Astrocyte (in vitro differentiated cells and primary cell): ENCODE data around the gene AQP1. TPM values are rescaled to one million over a fixed set of nuclear protein-coding genes. Genes with fewer than 3 reads are reported as not detected.
A peak's percentile ranks its signal among the peaks of the same experiment; 100 is the strongest.

ENCODE experiments used
- DNase-seq: peaks from one replicate; pipeline ENCODE4 v3.0.0-alpha.2; 2010; ENCODE audit warnings: low read depth
- FAIRE-seq: peaks from 2 replicates; lab custom pipeline; 2011; peaks lifted over from hg19 to GRCh38; lab: Jason Lieb, UNC
- H2AFZ ChIP-seq: 2 replicates; pipeline ENCODE4 v1.6.0; 2012; ENCODE audit warnings: low read depth, low read length, inconsistent platforms
- H3K27ac ChIP-seq: 2 replicates; pipeline ENCODE4 v1.5.1; 2011; ENCODE audit warnings: low read depth, low read length, inconsistent platforms
- H3K27me3 ChIP-seq: 2 replicates; pipeline ENCODE4 v1.6.0; 2011; ENCODE audit warnings: low read length, inconsistent platforms; ENCODE audit not compliant: insufficient read depth
- H3K36me3 ChIP-seq: 2 replicates; pipeline ENCODE4 v1.5.1; 2011; ENCODE audit warnings: low read length, inconsistent platforms; ENCODE audit not compliant: insufficient read depth
- H3K4me1 ChIP-seq: 2 replicates; pipeline ENCODE4 v1.5.1; 2011; ENCODE audit warnings: low read length, inconsistent platforms; ENCODE audit not compliant: insufficient read depth
- H3K4me2 ChIP-seq: 2 replicates; pipeline ENCODE4 v1.6.0; 2012; ENCODE audit warnings: low read length, inconsistent platforms
- H3K4me3 ChIP-seq: 2 replicates; pipeline ENCODE4 v1.5.1; 2011; ENCODE audit warnings: low read depth, mild to moderate bottlenecking, low read length, inconsistent platforms; ENCODE audit not compliant: insufficient read depth
- H3K79me2 ChIP-seq: 2 replicates; pipeline ENCODE4 v1.6.0; 2012; ENCODE audit warnings: mild to moderate bottlenecking, low read length, inconsistent platforms; ENCODE audit not compliant: insufficient read depth
- H3K9ac ChIP-seq: 2 replicates; pipeline ENCODE4 v1.6.0; 2012; ENCODE audit warnings: mild to moderate bottlenecking, low read length, inconsistent platforms
- H3K9me3 ChIP-seq: 2 replicates; pipeline ENCODE4 v1.5.1; 2012; ENCODE audit warnings: low read depth, mild to moderate bottlenecking, low read length, inconsistent platforms; ENCODE audit not compliant: insufficient read depth
- H4K20me1 ChIP-seq: 2 replicates; pipeline ENCODE4 v1.6.0; 2012; ENCODE audit warnings: low read length, inconsistent platforms; ENCODE audit not compliant: insufficient read depth
- H3K27ac Mint-ChIP-seq: one replicate; pipeline ENCODE4 v1.8.0; 2021; ENCODE audit warnings: mild to moderate bottlenecking, mixed read lengths; ENCODE audit not compliant: unreplicated experiment
- H3K27me3 Mint-ChIP-seq: one replicate; pipeline ENCODE4 v1.8.0; 2021; ENCODE audit warnings: low read depth, mixed read lengths; ENCODE audit not compliant: unreplicated experiment
- H3K36me3 Mint-ChIP-seq: one replicate; pipeline ENCODE4 v1.8.0; 2021; ENCODE audit warnings: low read depth, mixed read lengths; ENCODE audit not compliant: unreplicated experiment
- H3K4me1 Mint-ChIP-seq: one replicate; pipeline ENCODE4 v1.8.0; 2021; ENCODE audit warnings: low read depth, mixed read lengths; ENCODE audit not compliant: unreplicated experiment
- H3K4me3 Mint-ChIP-seq: one replicate; pipeline ENCODE4 v1.8.0; 2021; ENCODE audit warnings: mild to moderate bottlenecking, moderate library complexity, mixed read lengths; ENCODE audit not compliant: unreplicated experiment
- H3K9me3 Mint-ChIP-seq: one replicate; pipeline ENCODE4 v1.8.0; 2021; ENCODE audit warnings: mild to moderate bottlenecking, mixed read lengths; ENCODE audit not compliant: unreplicated experiment
- EZH2 ChIP-seq: IDR thresholded peaks from 2 replicates; pipeline ENCODE4 v1.6.1; 2012; ENCODE audit warnings: mild to moderate bottlenecking, low read length, inconsistent platforms; ENCODE audit not compliant: insufficient read depth
- total RNA-seq: library from RNA; stranded (reverse); gene quantifications from 2 replicates; pipeline ENCODE4 v1.2.1, GENCODE V29; 2021
- TF ChIP-seq, protein P1 (sequence below): IDR thresholded peaks from 2 replicates; pipeline ENCODE4 v1.5.1; 2011; ENCODE audit warnings: low read depth, mild to moderate bottlenecking, inconsistent platforms, low read length, moderate library complexity; ENCODE audit not compliant: insufficient read depth

The AQP1 gene
- total RNA-seq, 1 donor from 2014 or later = 6.7 TPM

DNA sequence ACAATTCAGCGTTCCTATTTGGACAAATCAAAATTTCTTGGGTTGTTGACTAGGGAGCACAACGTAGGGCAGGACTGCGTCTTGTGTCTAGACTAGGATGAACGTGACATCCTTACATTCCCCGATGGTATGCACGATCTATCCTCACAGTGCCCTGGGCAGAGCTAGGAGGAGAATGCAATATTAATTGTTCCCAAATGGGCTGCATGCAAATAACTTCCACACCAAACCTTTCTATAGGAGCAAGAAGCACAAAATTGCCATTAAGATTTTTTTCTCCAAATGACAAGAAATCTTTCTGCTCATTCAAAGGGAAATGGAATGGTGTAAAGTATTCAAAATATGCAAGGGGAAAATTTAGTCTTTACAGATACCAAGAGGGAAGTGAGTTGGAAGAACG is 21.4 kb upstream of the AQP1 start:
- no peaks in the 10 kb centered on the region for H3K79me2 ChIP-seq
- peaks cover 23% of the 10 kb centered on the region for H3K4me1 ChIP-seq
- DNase-seq = no peak
- no peak overlapping the region for H3K4me3 Mint-ChIP-seq
- no peaks in the 10 kb centered on the region for H3K9me3 ChIP-seq
- no peaks in the 10 kb centered on the region for H3K36me3 ChIP-seq
- peaks cover 9% of the 10 kb centered on the region for H4K20me1 ChIP-seq
- H3K9ac ChIP-seq = no peak overlapping the region
- no peak overlapping the region for H2AFZ ChIP-seq
- H3K4me2 ChIP-seq = no peak overlapping the region
- no peak for FAIRE-seq
- peaks cover 37% of the 10 kb centered on the region for H3K27me3 Mint-ChIP-seq
- peaks cover 5% of the 10 kb centered on the region for H3K36me3 Mint-ChIP-seq
- H3K27me3 ChIP-seq = peaks cover 37% of the 10 kb centered on the region
- H3K4me3 ChIP-seq = no peak overlapping the region
- no peak for TF ChIP-seq EZH2
- TF ChIP-seq, protein P1, sequence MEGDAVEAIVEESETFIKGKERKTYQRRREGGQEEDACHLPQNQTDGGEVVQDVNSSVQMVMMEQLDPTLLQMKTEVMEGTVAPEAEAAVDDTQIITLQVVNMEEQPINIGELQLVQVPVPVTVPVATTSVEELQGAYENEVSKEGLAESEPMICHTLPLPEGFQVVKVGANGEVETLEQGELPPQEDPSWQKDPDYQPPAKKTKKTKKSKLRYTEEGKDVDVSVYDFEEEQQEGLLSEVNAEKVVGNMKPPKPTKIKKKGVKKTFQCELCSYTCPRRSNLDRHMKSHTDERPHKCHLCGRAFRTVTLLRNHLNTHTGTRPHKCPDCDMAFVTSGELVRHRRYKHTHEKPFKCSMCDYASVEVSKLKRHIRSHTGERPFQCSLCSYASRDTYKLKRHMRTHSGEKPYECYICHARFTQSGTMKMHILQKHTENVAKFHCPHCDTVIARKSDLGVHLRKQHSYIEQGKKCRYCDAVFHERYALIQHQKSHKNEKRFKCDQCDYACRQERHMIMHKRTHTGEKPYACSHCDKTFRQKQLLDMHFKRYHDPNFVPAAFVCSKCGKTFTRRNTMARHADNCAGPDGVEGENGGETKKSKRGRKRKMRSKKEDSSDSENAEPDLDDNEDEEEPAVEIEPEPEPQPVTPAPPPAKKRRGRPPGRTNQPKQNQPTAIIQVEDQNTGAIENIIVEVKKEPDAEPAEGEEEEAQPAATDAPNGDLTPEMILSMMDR = no peak
- no peak overlapping the region for H3K27ac ChIP-seq
- H3K27ac Mint-ChIP-seq = no peak overlapping the region
- H3K9me3 Mint-ChIP-seq = peaks cover 5% of the 10 kb centered on the region
- H3K4me1 Mint-ChIP-seq = peaks cover 17% of the 10 kb centered on the region

DNA sequence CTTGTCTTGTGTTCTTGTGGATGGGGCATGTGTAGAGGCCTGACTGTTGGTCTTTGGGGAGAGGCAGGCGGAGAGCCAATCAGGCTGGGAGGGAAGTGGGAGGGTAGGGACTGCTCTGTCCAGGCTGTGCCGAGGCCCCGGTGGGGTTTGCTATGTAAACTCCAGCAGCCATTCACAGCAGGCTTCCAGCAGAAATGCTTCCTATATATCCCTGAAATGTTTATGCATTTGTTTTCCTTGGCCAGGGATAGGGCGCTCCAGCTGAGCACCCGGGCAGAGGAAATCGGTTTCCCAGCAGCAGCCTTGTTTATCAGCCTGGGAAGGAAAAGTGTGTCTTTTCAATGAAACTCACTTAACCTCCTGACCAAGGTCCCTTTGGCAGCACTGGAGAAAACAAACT is 18.3 kb upstream of the AQP1 start:
- Histone ChIP-seq H3K4me3 (no peak overlapping the region), H3K36me3 (no peaks in the 10 kb centered on the region), H3K9ac (no peak overlapping the region), H2AFZ (no peak overlapping the region), H3K4me1 (peaks cover 19% of the 10 kb centered on the region), H3K9me3 (no peaks in the 10 kb centered on the region), H3K4me2 (no peak overlapping the region), H3K27me3 (peaks cover 38% of the 10 kb centered on the region), H3K27ac (no peak overlapping the region), H3K79me2 (no peaks in the 10 kb centered on the region), H4K20me1 (peaks cover 3% of the 10 kb centered on the region)
- Mint-ChIP-seq H3K36me3 (peaks cover 5% of the 10 kb centered on the region), H3K4me1 (peaks cover 14% of the 10 kb centered on the region), H3K9me3 (peaks cover 5% of the 10 kb centered on the region), H3K4me3 (no peak overlapping the region), H3K27ac (no peak overlapping the region), H3K27me3 (peaks cover 51% of the 10 kb centered on the region)
- no peak for FAIRE-seq
- peak; percentile 29 for DNase-seq
- no peak for TF ChIP-seq EZH2
- TF ChIP-seq, protein P1 = no peak

DNA sequence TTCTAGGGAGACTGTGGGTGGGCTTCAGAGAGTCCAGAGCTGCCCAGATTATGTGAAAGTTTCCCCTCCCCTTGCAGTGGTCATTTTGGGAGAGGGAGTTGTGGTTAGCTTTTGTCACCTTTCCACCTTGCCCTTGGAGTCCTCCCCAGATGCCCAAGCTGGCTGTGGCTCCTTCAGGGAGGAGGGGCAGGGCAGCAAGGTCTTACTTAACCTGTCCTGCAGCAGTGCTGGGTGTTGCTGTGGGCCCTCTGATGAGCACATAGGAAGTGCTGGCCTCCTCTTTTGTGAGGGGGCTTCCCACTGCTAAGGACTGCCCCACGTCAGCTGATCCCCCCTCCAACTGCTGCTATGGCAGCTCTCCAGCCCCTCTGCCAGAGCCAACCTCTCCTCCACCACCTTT is 17.6 kb upstream of the AQP1 start:
- Histone ChIP-seq H4K20me1 (no peaks in the 10 kb centered on the region), H3K79me2 (no peaks in the 10 kb centered on the region), H3K4me2 (no peak overlapping the region), H3K27ac (no peak overlapping the region), H3K27me3 (peaks cover 43% of the 10 kb centered on the region), H3K9ac (no peak overlapping the region), H3K36me3 (no peaks in the 10 kb centered on the region), H3K4me3 (no peak overlapping the region), H3K9me3 (no peaks in the 10 kb centered on the region), H2AFZ (no peak overlapping the region), H3K4me1 (peaks cover 15% of the 10 kb centered on the region)
- Mint-ChIP-seq H3K4me3 (no peak overlapping the region), H3K36me3 (peaks cover 5% of the 10 kb centered on the region), H3K4me1 (peaks cover 8% of the 10 kb centered on the region), H3K27me3 (peaks cover 55% of the 10 kb centered on the region), H3K27ac (no peak overlapping the region), H3K9me3 (peaks cover 5% of the 10 kb centered on the region)
- no peak for FAIRE-seq
- DNase-seq = no peak
- TF ChIP-seq, protein P1 = no peak
- no peak for TF ChIP-seq EZH2
